T-cell (primary cell): Measurements from ENCODE around the gene EGLN1. TPM values are rescaled to one million over a fixed set of nuclear protein-coding genes. Genes with fewer than 3 reads are reported as not detected.
"Not testable (repeated sequence)": the region's sequence is repeated elsewhere in the genome, so short reads cannot be mapped to it uniquely, and the experiment has no call there.

Experiments
- ATAC-seq, 4 experiments: fragments of 200-7000 bp in 3 of 4; fragments of 150-1000 bp in 1 of 4; cut with Tn5 transposase; replicated peaks in 1 of 4; 1 replicate in 3 of 4; 2 replicates in 1 of 4; pipeline ENCODE4 v1.10.0; 2021; ENCODE audit warnings: moderate library complexity in 3 of 4, mild to moderate bottlenecking in 2 of 4, moderate number of reproducible peaks in 1 of 4
- CTCF ChIA-PET, 2 donors: fragments of 300-600 bp; sonication (Branson Sonifier 250); formaldehyde crosslinking; loops; one replicate each; lab custom pipeline; 2022; ENCODE audit warnings: antibody characterized with exemption in 2 of 2; lab: Charles Lee
- POLR2A ChIA-PET, 2 donors: fragments of 300-600 bp; sonication (Branson Sonifier 250); formaldehyde crosslinking; loops; one replicate each; lab custom pipeline; 2022; ENCODE audit warnings: antibody characterized with exemption in 2 of 2; lab: Charles Lee
- DNase-seq, 35 experiments: peaks; one replicate each; pipeline versions ENCODE4 v3.0.0 to v3.0.0-alpha.2; 2013 to 2023
- H3K27ac ChIP-seq: one replicate; pipeline ENCODE4 v1.5.1; 2013; ENCODE audit warnings: low read length
- H3K27me3 ChIP-seq, 2 experiments: replicated peaks in 1 of 2; 1 replicate in 1 of 2; 2 replicates in 1 of 2; pipeline versions ENCODE4 v1.6.1 to v1.7.0; 2013; ENCODE audit warnings: low read length in 1 of 2, mixed read lengths in 1 of 2; ENCODE audit not compliant: control insufficient read depth in 2 of 2, insufficient read depth in 2 of 2; ENCODE audit errors: extremely low read depth in 1 of 2
- H3K36me3 ChIP-seq, 2 donors: 1 replicate in 1 of 2; 2 replicates in 1 of 2; pipeline versions ENCODE4 v1.6.1 to v1.7.0; 2013; ENCODE audit warnings: low read length in 1 of 2; ENCODE audit not compliant: control insufficient read depth in 2 of 2, insufficient read depth in 1 of 2; ENCODE audit errors: extremely low read depth in 1 of 2
- H3K4me1 ChIP-seq, 2 experiments: 1 replicate in 1 of 2; 2 replicates in 1 of 2; pipeline versions ENCODE4 v1.6.1 to v1.7.0; 2013; ENCODE audit warnings: low read length in 2 of 2, mixed read lengths in 1 of 2; ENCODE audit not compliant: insufficient read depth in 2 of 2, control insufficient read depth in 1 of 2; ENCODE audit errors: extremely low read depth in 1 of 2
- H3K4me3 ChIP-seq, 2 donors: 1 replicate in 1 of 2; 2 replicates in 1 of 2; pipeline versions ENCODE4 v1.5.1 to v1.7.0; 2013; ENCODE audit warnings: mild to moderate bottlenecking in 2 of 2, low read length in 1 of 2, moderate library complexity in 1 of 2; ENCODE audit not compliant: control insufficient read depth in 1 of 2; ENCODE audit errors: extremely low read depth in 1 of 2
- H3K9me3 ChIP-seq: 2 replicates; pipeline ENCODE4 v1.7.0; 2013
- H3K27ac Mint-ChIP-seq, 2 donors: one replicate each; pipeline ENCODE4 v1.8.0; 2020 to 2021; ENCODE audit warnings: mild to moderate bottlenecking in 2 of 2, mixed read lengths in 2 of 2
- H3K27me3 Mint-ChIP-seq, 2 donors: one replicate each; pipeline ENCODE4 v1.8.0; 2021 to 2022; ENCODE audit warnings: mixed read lengths in 2 of 2
- H3K36me3 Mint-ChIP-seq: one replicate; pipeline ENCODE4 v1.8.0; 2021; ENCODE audit warnings: mixed read lengths
- H3K4me1 Mint-ChIP-seq, 3 donors: one replicate each; pipeline ENCODE4 v1.8.0; 2020 to 2022; ENCODE audit warnings: mixed read lengths in 3 of 3, mild to moderate bottlenecking in 1 of 3
- H3K4me3 Mint-ChIP-seq, 3 donors: one replicate each; pipeline ENCODE4 v1.8.0; 2020 to 2022; ENCODE audit warnings: mild to moderate bottlenecking in 3 of 3, mixed read lengths in 3 of 3, moderate library complexity in 3 of 3
- H3K9me3 Mint-ChIP-seq, 3 donors: one replicate each; pipeline ENCODE4 v1.8.0; 2020 to 2022; ENCODE audit warnings: mixed read lengths in 3 of 3
- WGBS: methylation state at CpG from one replicate; pipeline ENCODE4 v1.1.5; 2013; ENCODE audit warnings: missing lambda C conversion rate; ENCODE audit not compliant: insufficient coverage; 5-methylcytosine and 5-hydroxymethylcytosine counted together
- total RNA-seq, 35 experiments: library from RNA in 6 of 35; stranded (reverse) in 6 of 35; fragments of 120-200 nt in 1 of 35; gene quantifications; one replicate each; pipeline versions ENCODE4 v1.2.1 to v1.2.4 and lab custom pipeline; 2013 to 2026

Gene EGLN1
- total RNA-seq, 5 donors from 2014 or later (not counting 1 experiment from before 2014, with no cell fraction given): 13.9 to 20.8 (median 18.5) TPM

DNA sequence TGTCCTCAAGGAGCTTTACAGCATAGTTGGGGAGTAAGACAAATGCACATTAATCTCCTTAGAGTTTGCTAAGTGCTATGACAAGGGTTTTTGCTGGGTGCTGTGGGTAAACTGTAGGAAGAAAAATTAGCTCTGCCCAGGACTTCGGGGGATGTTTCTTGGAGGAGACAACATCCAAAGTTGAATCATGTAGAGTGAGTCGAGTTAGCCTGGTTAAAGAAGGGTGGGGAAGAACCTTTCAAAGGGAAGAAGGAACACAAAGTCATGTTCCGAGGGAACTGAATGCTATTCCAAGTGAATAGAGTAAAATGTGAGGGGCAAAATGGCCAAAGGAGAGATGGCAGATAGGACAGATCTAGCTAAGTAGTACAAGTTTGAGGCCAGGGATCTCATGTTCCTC lies 66.9 kb downstream of the EGLN1 start:
- no peak overlapping the region for H3K4me3 ChIP-seq
- ATAC-seq (no peak), DNase-seq (no peak)
- no peaks in the 10 kb centered on the region for H3K4me1 ChIP-seq
- Mint-ChIP-seq H3K4me1 (peaks cover 7 to 8% (median 8%) of the 10 kb centered on the region in 3 donors), H3K36me3 (peaks cover 22% of the 10 kb centered on the region), H3K9me3 (no peaks in the 10 kb centered on the region), H3K27ac (peak overlapping the region in 1 of 2 donors; percentile 18), H3K27me3 (no peaks in the 10 kb centered on the region), H3K4me3 (no peak overlapping the region)
- 100% methylated on average over 2 of the region's 3 CpGs for WGBS
- ChIA-PET POLR2A (interaction anchor here in 1 of 2 donors (0.6 kb wide), 1 partner anchor 17 kb away, joined by 3 read pairs; the partner anchor contains the start of genes EXOC8 and SPRTN), CTCF (no interaction called here)
- H3K9me3 ChIP-seq: no peaks in the 10 kb centered on the region
- no peak overlapping the region for H3K27ac ChIP-seq
- peaks cover 7 to 29% of the 10 kb centered on the region in 2 donors for H3K36me3 ChIP-seq
- no peaks in the 10 kb centered on the region for H3K27me3 ChIP-seq

DNA sequence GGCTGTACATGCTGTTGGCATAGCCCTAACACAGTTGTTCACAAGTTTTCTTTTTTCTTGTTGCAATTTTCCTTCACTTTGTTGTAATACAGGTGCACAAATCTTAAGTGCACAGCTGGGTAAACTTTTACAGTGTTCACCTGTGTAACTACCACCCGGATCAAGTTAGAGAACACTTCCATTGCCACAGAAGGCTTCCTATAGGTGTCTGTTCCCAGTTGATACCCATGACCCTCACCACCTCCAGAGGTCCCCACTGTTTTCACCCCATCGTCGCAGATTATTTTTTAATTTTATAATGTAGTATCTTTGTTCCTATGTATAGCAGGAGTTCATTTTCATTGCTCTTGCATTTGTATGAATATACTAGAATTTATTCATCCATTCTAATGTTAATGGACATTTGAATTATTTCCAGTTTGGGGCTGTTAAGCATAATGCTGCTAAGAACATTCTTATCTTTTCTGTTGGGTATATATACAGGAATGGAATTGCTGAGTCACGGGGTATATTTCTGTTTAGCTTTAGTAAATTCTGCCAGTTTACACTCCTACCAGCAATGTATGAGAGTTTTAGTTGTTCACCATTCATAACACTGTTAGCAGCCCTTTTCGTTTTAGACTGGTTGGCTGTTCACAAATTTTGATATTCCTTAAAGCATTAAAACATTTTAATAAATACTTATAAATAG lies 67.6 kb downstream of the EGLN1 start:
- Histone ChIP-seq H3K4me3 (no peak overlapping the region), H3K36me3 (peaks cover 11 to 36% of the 10 kb centered on the region in 2 donors), H3K9me3 (no peaks in the 10 kb centered on the region), H3K4me1 (no peaks in the 10 kb centered on the region), H3K27me3 (no peaks in the 10 kb centered on the region), H3K27ac (no peak overlapping the region)
- CTCF ChIA-PET: no interaction called here
- POLR2A ChIA-PET: interaction anchor here (0.6 to 0.7 kb wide), 2 partner anchors 16 to 1547 kb away, joined by 3 read pairs; partner anchors contain the start of genes EXOC8 (in 1 of the 2) and SPRTN (in 1 of the 2)
- no peaks in the 10 kb centered on the region for H3K27me3 Mint-ChIP-seq
- peaks cover 23% of the 10 kb centered on the region for H3K36me3 Mint-ChIP-seq
- DNase-seq (no peak), ATAC-seq (no peak)
- H3K27ac Mint-ChIP-seq: no peak overlapping the region
- H3K9me3 Mint-ChIP-seq: no peaks in the 10 kb centered on the region
- H3K4me3 Mint-ChIP-seq: no peak overlapping the region
- no CpG with 5 or more reads among the region's 5 CpGs for WGBS
- peaks cover 7 to 8% (median 8%) of the 10 kb centered on the region in 3 donors for H3K4me1 Mint-ChIP-seq

DNA sequence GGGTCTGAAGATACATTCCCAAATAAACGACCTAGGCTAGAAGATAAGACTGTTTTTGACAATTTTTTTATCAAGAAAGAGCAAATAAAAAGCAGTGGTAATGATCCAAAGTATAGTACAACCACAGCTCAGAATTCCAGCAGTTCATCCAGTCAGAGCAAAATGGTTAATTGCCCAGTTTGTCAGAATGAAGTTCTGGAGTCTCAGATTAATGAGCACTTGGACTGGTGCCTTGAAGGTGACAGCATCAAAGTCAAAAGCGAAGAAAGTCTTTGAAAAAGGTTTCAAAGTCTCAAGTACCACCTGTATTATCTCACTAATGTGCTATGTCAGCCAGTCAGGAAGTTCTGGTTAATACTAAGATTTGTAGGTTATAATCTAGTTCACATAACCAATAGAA lies 69.0 kb downstream of the EGLN1 start:
- no peaks in the 10 kb centered on the region for H3K9me3 Mint-ChIP-seq
- Histone ChIP-seq H3K9me3 (no peaks in the 10 kb centered on the region), H3K4me3 (no peak overlapping the region), H3K27ac (no peak overlapping the region), H3K36me3 (peaks cover 11 to 50% of the 10 kb centered on the region in 2 donors), H3K27me3 (no peaks in the 10 kb centered on the region), H3K4me1 (no peaks in the 10 kb centered on the region)
- CTCF ChIA-PET: interaction anchor here in 1 of 2 donors (1.5 kb wide), 1 partner anchor 10 kb away, joined by 3 read pairs; no protein-coding TSS in a partner anchor
- no peaks in the 10 kb centered on the region for H3K27me3 Mint-ChIP-seq
- H3K4me3 Mint-ChIP-seq: no peak overlapping the region
- POLR2A ChIA-PET: no interaction called here
- WGBS: no CpG with 5 or more reads among the region's 2 CpGs
- peaks cover 33% of the 10 kb centered on the region for H3K36me3 Mint-ChIP-seq
- no peak for ATAC-seq
- no peak for DNase-seq
- peaks cover 7% of the 10 kb centered on the region in 3 donors for H3K4me1 Mint-ChIP-seq
- no peak overlapping the region for H3K27ac Mint-ChIP-seq

DNA sequence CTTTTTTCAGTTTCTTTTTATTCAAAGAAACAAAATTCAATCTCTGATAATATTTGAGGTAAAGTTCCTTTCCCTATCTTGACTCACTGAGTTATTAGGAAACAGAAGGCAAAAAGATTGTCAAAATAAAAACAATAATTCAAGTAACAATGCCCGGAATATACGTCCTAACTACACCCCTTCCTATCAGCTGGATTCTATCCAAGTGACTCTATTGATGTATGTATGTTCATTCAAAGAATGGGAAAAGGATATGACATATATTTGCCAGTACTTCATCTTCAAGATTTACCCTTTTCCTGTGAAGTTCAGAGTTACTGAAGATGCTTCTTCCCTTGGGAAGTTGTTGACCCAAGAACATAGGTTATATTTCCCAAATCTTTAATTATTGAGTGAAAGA lies 70.3 kb downstream of the EGLN1 start:
- H3K36me3 Mint-ChIP-seq: peaks cover 37% of the 10 kb centered on the region
- POLR2A ChIA-PET: interaction anchor here in 1 of 2 donors (0.9 kb wide), 1 partner anchor 14 kb away, joined by 3 read pairs; the partner anchor contains the start of gene SPRTN
- H3K27ac Mint-ChIP-seq: no peak overlapping the region
- no peaks in the 10 kb centered on the region for H3K27me3 Mint-ChIP-seq
- no peak overlapping the region for H3K4me3 Mint-ChIP-seq
- CTCF ChIA-PET: interaction anchor here (0.6 to 1.5 kb wide), 2 partner anchors 11 to 258 kb away, joined by 3 read pairs; no protein-coding TSS in a partner anchor
- Histone ChIP-seq H3K9me3 (no peaks in the 10 kb centered on the region), H3K27me3 (no peaks in the 10 kb centered on the region), H3K36me3 (peaks cover 14 to 59% of the 10 kb centered on the region in 2 donors), H3K4me3 (no peak overlapping the region), H3K4me1 (no peaks in the 10 kb centered on the region), H3K27ac (no peak overlapping the region)
- H3K4me1 Mint-ChIP-seq: no peaks in the 10 kb centered on the region
- no CpG with 5 or more reads among the region's 2 CpGs for WGBS
- ATAC-seq (no peak), DNase-seq (no peak)
- H3K9me3 Mint-ChIP-seq: no peaks in the 10 kb centered on the region

DNA sequence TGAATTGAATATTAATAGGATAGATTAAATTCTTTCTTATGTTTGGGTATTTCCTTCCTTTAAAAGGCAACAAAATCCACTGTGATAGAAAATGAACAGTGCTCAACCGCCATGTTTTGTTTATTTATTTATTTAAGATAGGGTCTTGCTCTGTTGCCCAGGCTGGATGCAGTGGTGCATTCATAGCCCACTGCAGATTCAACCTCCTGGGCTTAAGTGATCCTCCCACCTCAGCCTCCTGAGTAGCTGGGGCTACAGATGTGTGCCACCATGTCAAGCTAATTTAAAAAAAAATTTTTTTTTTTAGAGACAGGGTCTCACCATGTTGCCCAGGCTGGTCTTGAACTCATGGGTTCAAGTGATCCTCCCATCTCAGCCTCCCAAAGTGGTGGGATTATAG lies 73.2 kb downstream of the EGLN1 start:
- not testable (repeated sequence) for ATAC-seq, H3K9me3 Mint-ChIP-seq, DNase-seq, H3K4me3 Mint-ChIP-seq, H3K27me3 Mint-ChIP-seq, H3K9me3 ChIP-seq, H3K4me3 ChIP-seq, H3K27ac ChIP-seq, H3K27ac Mint-ChIP-seq, H3K4me1 Mint-ChIP-seq, H3K27me3 ChIP-seq, H3K4me1 ChIP-seq
- POLR2A ChIA-PET: interaction anchor here (0.5 to 0.7 kb wide), 2 partner anchors 17 to 376 kb away, joined by 3 to 4 read pairs; no protein-coding TSS in a partner anchor
- WGBS: no CpG with 5 or more reads among the region's 1 CpG
- H3K36me3 Mint-ChIP-seq: peaks cover 51% of the 10 kb centered on the region
- peaks cover 14 to 63% of the 10 kb centered on the region in 2 donors for H3K36me3 ChIP-seq
- CTCF ChIA-PET: interaction anchor here (0.6 to 1.1 kb wide), 2 partner anchors 8 to 9 kb away, joined by 3 to 6 read pairs; no protein-coding TSS in a partner anchor

DNA sequence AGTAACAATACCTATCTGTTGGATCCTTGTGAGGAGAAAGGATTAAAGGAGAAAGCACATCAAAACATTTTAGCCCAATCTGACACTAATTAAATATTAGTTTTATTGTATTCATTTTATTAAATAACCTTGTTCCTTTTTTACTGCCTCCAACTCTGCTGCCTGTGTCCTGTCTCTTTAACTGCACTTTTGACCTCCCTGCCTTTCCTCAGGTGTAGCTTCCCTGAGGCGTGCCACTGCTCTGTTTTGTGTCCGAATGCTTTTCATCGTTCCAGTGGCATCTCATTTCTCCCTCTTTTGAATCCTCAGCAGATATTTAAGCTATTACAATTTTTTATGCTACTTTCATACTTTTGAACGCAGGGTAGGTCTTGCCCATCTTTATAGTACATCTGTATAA lies 73.6 kb downstream of the EGLN1 start:
- H3K36me3 Mint-ChIP-seq: peaks cover 55% of the 10 kb centered on the region
- no peaks in the 10 kb centered on the region for H3K4me1 ChIP-seq
- peaks cover 14 to 67% of the 10 kb centered on the region in 2 donors for H3K36me3 ChIP-seq
- DNase-seq: no peak
- ChIA-PET POLR2A (interaction anchor here in 1 of 2 donors (0.5 kb wide), 1 partner anchor 375 kb away, joined by 3 read pairs; no protein-coding TSS in a partner anchor), CTCF (interaction anchor here (0.6 to 1.1 kb wide), 3 partner anchors 8 to 11 kb away, joined by 3 to 6 read pairs (median 3); partner anchors contain the start of genes EXOC8 (in 1 of the 2) and SPRTN (in 1 of the 2))
- no peaks in the 10 kb centered on the region for H3K9me3 ChIP-seq
- ATAC-seq: no peak
- no peaks in the 10 kb centered on the region for H3K27me3 Mint-ChIP-seq
- no peak overlapping the region for H3K4me3 ChIP-seq
- H3K9me3 Mint-ChIP-seq: no peaks in the 10 kb centered on the region
- H3K27ac ChIP-seq: no peak overlapping the region
- H3K4me1 Mint-ChIP-seq: peaks cover 4 to 12% (median 8%) of the 10 kb centered on the region in 3 donors
- WGBS: 100% methylated on average over 3 of the region's 4 CpGs
- no peak overlapping the region for H3K27ac Mint-ChIP-seq
- H3K27me3 ChIP-seq: no peaks in the 10 kb centered on the region
- H3K4me3 Mint-ChIP-seq: no peak overlapping the region
